GM18498 (cell line): ENCODE results near the gene NFILZ.

ENCODE experiments used
- ATAC-seq: cut with Tn5 transposase; IDR thresholded peaks from one replicate; pipeline ENCODE4 v1.9.1; 2021; ENCODE audit warnings: mild to moderate bottlenecking, moderate library complexity; ENCODE audit not compliant: unreplicated experiment

Gene NFILZ

DNA sequence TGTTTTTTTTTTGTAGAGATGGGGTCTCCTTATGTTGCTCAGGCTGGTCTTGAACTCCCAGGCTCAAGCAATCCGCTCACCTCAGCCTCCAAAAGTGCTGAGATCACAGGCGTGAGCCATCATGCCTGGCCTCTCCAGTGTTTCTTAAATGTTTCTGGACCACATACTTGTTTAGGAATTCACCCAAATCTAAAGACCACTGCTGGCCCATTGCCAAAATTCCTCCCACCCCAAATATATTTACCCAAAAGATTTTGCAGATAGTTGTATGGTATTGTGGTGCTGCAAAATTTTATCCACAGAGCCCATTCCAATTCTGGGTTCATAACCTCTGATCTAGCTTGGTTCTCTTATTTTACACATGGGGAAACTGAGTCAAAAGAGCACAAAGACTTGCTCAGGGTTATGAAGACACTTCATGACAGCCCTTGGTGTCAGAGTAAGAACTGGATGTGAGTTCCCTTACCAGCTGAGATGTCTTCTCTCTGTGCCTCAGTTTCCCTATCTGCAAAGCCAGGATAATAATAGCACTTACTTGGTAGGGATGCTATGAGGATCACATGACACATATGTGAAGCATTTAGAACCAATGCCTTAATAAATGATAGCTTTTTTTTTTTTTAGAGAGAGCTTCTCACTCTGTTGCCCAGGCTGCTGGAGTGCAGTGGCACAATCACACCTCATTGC is 10.9 kb downstream of the NFILZ start:
- no peak for ATAC-seq

DNA sequence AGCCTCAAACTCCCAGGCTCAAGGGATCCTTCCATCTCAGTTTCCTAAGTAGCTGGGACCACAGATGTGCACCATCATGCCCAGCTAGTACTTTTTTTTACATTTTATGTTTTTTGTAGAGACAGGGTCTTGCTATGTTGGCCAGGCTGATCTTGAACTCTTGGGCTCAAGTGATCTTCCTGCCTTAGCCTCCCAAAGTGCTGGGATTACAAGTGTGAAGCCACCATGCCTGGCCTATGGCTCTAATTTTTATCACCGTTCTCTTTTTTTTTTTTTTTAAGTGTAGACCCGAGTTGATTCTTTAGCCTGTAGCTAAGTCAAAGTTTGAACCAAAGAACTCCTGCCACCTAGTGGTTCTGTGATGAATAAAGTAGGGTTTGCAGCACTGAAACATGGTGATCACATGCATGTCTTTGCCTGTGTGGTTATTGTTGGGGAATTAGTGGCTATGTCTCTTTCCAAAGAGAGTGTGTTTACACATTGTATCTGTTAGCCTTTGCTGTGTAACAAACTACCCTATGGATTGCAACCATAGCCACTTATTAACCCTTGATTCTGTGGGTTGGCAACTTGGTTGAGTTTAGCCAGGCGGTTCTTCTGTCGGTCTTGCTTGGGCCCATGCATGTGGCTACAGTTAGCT is 11.6 kb downstream of the NFILZ start:
- ATAC-seq: no peak

DNA sequence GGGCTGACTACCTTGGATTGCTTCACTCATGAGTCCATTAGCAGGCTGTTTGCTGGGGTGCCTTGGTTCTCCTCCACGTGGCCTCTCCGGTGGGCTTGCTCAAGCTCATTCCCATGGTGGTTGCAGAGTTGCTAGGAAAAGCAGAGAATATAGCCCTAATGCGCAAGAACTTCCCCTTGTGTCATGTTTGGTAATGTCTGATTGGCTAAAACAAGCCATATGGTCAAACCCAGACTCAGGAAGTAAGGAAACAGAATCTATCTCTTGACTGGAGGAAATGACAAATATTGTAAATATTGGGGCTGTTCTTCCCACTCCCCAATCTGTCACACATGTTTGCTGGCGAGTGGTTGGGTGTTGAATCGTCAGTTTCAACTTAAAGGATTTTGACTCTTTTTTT is 12.1 kb downstream of the NFILZ start:
- ATAC-seq: no peak

DNA sequence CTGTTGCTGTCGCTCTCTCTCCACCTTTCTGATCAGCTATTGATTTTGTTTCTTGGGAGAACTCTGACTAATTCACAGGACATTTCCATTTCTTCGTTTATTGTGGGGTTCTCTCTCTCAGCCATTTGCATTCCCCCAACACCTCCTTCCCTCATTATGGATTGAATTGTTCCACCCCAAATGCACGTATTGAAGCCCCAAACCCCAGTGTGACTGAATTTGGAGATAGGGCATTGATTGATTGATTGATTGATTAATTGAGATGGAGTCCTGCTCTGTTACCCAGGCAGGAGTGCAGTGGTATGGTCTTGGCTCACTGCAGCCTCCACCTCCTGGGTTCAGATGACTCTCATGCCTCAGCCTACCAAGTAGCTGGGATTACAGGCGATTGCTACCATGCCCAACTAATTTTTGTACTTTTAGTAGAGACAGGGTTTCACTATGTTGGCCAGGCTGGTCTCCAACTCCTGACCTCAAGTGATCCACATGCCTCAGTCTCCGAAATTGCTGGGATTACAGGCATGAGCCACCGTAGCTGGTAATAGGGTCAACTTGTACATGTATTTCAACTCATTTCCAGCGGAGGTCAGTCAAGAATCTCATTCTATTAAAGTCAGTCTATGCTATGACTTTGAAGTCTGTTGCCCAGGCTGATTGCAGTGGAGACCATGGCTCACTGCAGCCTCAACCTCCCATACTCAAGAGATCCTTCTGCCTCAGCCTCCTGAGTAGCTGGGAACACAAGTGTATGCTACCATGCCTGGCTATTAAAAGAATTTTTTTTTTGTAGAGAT is 13.6 kb downstream of the NFILZ start:
- ATAC-seq: no peak

DNA sequence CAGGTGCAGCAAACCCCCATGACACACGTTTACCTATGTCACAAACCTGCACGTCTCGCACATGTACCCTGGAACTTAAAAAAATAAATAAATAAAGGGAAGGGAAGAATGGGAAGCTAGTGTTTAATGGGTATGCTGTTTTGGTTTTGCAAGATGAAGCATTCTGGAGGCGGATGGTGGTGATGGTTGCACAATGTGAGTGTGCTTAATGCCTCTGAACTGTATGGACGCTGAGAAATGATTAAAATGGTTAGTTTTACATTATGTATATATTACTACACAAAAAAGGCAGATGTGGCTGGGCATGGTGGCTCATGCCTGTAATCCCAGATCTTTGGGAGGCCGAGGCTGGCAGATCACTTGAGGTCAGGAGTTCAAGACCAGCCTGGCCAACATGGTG is 17.8 kb downstream of the NFILZ start:
- ATAC-seq: no peak

DNA sequence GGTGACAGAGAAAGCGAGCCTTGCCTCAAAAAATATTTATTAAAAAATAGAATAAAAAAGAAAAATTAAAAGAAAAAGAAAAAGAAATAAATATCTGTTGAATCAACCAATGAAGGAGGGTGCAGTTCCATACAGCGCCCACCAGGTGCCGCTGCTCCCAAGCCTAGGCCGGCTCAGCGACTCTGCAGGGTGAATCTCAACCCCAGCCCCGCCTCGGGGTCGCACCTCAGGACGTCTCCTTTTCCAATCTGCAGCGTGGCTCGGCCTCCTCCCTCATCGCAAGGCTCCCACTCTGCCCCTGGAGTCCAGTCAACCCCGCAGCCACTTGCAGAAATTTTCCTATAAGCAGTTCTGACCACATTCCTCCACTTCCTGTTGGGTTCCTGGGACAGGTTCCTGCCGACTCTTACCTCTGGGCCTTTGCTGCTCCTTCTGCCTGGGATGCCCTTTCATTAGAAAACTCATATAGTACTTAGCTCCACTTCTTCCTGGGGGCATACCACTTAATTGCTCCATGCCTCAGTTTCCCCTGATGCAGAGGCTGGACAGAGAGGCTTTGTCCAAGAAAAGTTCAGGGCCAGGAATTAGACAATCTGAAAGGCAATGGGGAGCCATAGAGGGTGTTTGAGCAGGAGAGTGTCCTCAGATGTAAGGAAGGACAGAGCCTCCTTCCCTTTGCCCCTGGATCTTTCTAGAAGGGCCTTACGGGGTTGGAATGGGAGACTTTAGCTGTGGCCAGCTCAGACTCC is 24.3 kb downstream of the NFILZ start:
- no peak for ATAC-seq

DNA sequence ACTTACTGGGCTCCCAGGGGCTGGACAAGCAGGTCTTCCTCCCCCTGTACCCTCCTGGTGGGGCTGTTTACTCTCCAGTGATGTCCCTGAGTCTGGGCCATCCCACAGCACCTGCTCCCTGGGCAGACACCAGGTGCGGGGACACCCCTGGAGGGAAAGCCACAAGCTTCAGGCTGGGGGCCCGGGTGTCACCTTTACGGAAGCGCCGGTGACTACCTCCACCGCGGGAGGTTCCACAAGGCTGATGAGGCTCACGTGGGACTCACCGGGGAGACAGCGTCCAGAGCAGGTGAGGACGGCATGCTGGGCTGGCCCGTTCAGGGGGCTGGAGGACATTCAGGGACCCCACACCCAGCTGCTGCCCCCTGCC is 24.9 kb downstream of the NFILZ start:
- no peak for ATAC-seq

DNA sequence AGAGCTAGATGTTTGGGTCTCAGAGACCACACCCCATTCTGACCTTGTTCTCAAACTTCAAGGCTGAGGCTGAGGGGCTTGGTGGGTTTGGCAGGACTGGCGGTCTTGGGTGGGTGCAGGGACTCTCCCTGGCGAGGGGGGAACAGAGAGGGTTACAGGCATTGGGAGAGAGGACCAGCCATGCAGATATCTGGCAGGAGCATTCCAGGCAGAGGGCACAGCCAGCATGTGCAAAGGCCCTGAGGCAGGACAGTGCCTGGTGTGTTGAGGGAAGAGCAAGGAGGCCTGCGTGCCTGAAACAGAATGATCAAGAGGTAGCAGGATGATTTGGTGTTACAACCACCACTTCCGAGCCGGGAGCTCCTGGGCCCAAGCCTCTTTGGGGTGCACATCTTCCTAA is 27.4 kb downstream of the NFILZ start:
- ATAC-seq: no peak

DNA sequence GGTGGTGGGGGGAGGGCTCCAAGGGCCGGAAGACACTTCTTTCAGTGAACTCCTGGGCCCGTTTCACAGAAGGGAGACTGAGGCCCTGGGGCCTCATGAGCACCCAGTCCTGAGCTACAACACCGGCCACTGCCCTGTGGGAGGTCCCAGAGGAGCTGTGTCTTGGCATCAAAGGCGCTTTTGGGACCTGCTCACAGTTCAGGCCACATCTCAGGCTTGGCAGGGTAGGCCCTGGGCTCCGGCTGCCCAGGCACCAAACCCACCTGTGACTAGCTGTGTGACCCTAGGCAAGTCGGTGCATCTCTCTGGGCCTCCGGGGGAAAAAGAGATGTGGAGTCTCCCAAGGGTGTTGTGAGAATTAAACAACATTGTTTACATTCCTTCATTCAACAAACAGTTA is 29.5 kb downstream of the NFILZ start:
- ATAC-seq: no peak

DNA sequence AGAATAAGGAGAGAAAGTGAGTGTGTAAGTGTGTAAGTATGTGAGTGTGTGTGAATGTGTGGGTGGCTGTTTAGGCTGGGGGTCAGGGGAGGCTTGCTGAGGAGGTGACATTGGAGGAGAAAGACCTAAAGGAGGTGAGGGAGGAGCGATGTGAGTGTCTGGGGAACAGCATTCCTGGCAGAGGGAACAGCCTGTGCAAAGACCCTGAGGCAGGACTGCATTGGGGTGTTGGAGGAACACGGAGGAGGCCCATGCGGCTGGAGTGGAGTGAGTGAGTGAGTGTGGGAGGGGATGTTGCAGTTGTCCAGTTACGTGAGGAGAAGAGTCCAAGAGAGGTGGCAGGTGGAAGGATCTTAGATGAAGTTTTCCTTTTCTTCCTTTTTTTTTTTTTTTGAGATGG is 31.8 kb downstream of the NFILZ start:
- no peak for ATAC-seq

DNA sequence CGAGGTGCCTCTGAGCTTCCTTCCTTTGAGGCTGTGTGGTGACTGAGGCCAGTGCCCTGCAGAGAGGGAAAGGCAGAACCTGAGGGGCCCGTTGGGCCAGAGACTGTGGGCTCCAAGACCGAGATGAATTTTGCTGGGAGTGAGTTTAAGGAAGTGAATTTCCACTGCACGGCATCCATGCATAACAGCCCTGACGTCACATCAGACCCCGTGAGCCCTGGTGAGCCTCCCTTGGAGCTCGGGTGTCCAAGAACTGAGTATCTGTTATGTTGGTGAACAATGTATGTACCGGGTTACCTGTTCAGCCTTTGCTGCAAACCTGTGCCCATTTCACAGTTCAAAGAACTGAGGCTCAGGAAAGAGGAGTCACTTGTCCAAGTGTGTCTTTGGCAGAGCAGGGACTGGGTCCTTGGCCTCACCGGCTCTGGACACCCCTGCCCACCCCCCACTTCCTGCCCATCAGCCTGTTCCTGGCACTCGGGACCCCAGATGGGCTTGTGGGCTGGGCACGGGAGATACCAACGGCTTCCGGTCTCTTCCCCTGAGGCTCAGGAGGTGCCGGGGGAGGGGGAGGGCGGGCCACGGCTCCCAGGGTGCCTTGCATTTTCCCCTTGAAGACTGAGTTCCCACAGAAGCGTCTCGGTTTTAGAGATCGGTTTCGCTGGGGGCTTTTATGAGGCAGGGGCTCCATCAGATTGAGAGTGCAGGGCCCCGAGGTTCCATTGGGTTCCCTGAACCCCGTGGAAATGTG is 33.7 kb downstream of the NFILZ start:
- no peak for ATAC-seq

DNA sequence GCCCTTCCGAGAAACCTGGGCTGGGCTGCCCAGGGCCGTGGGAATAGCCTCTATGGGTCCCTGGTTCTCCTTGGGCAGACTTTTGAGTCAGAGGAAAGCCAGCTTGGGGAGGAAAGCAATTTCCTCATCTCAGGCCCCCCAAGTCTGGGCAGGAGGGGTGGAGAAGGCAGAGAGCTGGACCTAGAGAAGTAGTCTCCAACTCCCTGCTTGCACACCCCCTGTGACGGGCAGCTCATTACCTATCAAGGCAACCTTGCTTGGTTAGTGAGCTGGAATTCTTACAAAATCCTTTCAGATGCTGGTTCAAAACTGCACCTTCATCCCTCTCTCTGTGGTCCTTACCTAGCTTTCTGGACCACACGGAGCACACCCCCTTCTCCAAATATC is 34.2 kb downstream of the NFILZ start:
- no peak for ATAC-seq

DNA sequence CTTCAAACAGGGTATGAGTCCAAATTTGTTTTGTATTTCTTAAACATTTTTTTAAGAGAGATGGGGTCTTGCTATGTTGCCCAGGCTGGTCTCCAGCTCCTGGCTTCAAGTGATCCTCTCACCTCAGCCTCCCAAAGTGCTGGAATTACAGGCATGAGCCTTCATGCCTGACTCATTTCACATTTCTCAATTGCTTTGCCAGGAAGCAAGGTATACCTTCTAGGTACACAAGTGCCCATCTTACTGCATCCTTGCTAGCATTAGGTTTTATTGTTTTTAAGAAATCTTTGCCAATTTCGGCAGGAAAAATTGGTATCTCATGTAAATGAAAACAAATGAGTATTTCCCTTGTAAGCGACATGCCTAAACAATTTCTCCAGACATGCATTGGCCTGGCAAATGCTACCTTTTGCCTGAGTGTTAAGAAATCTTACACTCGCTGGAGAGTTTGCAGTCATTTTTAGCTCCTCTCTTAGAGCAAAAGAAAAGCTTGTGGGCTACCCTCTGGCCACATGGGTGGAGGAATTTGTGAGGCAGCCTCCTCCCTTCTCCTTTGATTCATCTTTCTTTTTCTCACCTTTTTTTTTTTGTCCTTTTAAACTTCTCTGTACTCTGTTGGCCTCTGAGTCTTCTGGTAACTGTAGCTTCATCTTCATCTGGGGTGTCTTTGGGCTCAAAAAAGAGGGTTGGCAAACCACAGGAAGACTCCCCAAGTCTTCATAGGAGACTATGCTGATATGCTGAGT is 35.2 kb downstream of the NFILZ start:
- no peak for ATAC-seq

DNA sequence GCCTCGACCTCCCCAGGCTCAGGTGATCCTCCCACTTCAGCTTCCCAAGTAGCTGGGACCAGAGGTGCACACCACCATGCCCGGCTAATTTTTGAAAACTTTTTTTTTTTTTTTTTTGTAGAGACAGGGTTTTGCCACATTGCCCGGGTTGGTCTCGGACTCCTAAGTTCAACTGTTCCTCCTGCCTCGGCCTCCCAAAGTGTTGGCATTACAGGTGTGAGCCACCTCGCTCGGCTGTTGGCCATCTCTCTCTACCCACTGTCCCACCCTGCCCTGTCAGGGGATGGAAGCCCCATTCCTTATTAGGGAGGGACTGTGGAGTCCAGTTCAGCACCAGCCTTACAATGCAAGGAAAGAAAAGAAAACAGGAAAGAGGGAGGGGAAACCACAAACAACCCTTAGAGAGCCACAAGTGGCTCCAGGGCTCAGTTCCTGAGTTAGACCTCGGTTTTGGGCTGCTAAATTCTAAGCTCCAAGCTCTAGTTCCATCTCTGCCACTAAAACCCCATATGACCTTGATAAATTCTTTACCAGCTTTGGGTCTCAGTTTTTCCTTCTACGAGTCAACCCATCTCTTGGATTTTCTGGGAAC is 36.5 kb downstream of the NFILZ start:
- ATAC-seq: no peak

DNA sequence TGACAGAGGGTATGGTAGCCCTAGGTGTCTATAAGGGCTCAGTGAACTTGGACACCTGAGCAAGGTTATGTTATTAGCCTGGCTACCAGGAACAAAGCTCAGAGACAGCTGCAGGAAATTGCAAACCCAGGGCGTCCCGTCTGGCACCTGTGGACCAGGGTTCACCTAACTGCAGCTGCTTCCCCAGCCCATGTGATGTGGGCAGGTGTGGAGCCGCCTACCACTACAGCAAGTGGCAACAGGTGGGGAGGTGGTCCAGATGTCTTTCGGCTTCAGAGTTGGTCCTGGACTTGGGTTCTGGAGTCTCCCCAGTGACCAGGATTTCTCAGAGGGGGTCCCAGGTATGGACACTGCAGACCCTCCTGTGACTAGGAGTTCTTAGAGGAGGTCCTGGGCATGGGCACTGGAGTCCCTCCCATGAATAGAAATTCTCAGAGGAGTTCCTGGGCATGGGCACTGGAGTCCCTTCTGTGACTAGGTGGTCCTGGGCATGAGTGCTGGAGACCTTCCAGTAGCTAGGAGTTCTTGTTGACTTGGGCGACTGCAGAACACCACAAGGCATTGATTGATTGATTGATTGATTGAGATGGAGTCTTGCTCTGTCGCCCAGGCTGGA is 43.0 kb downstream of the NFILZ start:
- no peak for ATAC-seq

DNA sequence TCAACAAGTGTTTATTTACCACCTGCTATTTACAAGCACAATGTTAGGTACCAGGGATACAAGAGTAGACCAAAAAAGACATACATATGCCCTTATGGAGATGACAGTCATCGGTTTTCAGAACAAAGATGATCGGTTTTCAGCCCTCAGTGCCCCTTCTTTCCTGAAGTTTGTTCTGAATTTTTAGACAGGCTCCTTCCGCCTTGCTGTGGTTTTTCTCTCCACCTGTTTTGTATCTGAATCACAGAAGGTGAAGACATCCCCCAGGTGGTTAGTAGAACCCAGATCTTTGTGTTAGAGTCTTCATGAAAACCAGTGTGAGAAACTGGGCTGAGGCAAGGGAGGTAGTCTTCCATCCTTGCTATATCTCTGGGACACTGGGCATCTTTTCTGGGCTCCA is 44.6 kb downstream of the NFILZ start:
- ATAC-seq: no peak

DNA sequence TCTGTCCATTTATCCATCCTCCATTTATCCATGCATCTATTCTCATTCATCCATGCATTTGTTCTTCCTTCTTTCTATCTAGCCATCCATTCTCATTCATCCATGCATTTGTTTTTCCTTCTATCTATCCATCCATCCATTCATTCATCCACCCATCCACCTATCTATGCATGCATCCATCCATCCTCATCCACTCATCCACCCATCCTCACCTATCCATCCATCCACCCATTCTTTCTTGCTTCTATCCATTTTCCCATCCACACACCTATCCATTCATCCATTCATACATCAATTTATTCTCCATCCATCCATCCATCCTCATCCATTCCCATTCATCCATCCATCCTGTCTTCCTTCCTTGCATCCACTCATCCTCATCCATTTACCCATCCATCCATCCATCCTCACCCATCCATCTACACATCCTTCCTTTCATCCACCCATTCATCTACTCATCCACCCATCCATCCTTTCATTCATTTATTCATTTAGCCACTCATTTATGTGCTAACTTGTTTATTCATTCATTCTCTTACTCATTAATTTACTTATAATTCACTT is 47.9 kb downstream of the NFILZ start:
- ATAC-seq: no peak
